ENCODE measurements around the gene RAB3B.
"Not testable (repeated sequence)": the region's sequence is repeated elsewhere in the genome, so short reads cannot be mapped to it uniquely, and the experiment has no call there.

Gene RAB3B, protein sequence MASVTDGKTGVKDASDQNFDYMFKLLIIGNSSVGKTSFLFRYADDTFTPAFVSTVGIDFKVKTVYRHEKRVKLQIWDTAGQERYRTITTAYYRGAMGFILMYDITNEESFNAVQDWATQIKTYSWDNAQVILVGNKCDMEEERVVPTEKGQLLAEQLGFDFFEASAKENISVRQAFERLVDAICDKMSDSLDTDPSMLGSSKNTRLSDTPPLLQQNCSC

GRCh38 chr1:51990478-51990965 is at the start of gene RAB3B:
Gene RAB3B, minus strand, starts transcription at chr1:51990700. Its CDS starts 13,583 bp downstream, at chr1:51977117.
- DNase-seq (ENCODE audit: low spot score): peak; percentile 83

- DNase-seq (ENCODE audit: low spot score): no peak
Observed at GRCh38 chr1:52037909-52038308, 47.4 kb upstream of the RAB3B start.

DNA sequence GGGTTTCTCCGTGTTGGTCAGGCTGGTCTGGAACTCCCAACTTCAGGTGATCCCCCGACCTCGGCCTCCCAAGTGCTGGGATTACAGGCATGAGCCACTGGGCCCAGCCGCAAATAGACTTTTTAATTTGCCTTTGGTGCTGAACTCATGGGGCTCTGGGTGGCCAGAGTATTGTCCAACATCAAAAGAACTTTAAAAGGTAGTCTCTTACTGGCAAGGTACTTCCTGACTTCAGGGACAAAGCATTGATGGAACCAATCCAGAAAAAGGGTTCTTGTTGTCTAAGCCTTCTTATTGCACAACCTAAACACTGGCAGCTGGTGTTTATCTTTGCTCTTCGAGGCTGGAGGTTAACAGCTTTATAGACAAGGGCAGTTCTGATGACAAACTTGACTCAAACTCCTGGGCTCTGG is 46.9 kb upstream of the RAB3B start:
- no peak for DNase-seq (ENCODE audit: low spot score)

DNA sequence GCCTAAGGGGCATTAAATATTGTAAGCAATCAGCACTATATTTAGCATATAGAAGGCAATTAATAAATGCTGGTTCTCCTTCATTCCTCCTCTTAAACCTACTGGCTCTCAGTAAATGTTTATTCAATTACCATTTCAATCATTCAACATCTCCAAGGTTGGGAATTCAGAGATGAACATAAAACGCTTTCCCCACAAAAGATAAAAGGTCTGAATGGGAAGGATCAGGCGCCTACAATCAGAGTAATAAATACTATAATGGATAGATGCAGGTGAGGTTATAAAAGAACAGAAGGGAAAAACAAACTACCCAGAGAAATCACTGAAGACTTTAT is 43.5 kb upstream of the RAB3B start:
- DNase-seq (ENCODE audit: low spot score): no peak

DNA sequence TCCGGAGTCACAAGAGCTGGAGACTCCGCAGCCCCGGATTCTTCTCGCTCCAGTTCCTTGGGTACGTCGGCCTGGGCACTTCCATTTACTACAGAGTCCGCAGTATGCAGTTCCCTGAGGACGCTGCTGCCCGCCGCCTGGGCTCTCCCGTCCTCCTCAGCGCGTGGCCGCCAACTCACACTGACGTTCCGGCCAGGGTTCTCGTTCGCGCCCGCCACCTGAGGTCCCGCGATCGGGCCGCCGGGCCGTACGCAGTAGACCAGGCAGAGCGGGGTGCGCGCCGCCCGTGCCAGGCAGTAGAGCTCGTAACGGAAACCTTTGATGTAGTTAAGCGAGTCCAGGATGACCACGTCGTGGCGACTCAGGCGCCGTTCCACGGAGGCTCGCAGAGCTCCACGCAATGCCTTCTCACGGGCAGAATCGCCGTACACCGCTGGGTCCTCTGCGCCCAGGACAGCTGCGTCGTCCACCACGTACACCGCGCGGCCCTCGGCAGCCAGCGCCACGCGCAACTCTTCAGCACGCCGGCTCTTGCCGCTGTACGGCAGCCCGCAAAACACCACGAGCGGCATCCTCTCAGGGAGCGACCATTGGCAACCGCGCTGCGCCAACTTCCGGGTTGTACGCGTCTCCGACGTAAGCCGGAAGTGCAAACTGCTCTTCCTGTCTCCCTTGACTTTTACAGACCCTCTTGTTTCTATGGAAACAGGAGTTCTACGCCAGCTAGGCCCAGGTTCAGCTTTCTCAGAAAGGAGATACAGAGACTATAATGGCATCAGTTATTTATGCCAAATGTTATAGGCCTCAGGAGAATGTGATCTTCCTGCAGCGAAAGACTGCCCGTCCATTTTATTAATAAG is 42.9 kb upstream of the RAB3B start, which contains the start of gene KTI12:
TSS of gene KTI12 (minus strand) at position 621 of the 860 bp plus-strand sequence. CDS start at position 572, 49 bp downstream.
- peak; percentile 87 for DNase-seq (ENCODE audit: low spot score)

- DNase-seq (ENCODE audit: low spot score): peak; percentile 78
Observed at GRCh38 chr1:52032785-52033131, 42.3 kb upstream of the RAB3B start.

- DNase-seq (ENCODE audit: low spot score): no peak
Observed at GRCh38 chr1:52032124-52032784, 41.8 kb upstream of the RAB3B start.

DNA sequence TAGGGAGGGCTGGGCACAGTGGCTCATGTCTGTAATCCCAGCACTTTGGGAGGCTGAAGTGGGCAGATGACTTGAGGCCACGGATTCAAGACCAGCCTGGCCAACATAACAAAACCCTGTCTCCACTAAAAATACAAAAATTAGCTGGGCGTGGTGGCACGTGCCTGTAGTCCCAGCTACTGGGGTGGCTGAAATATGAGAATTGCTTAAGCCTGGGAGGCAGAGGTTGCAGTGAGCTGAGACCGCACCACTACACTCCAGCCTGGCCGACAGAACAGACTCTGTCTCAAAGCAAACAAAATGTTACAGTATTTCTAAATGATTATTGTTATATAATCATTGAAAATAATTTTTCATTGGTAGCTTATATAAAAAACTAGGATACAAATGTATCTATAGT is 38.3 kb upstream of the RAB3B start:
- DNase-seq (ENCODE audit: low spot score): not testable (repeated sequence)

GRCh38 chr1:52028328-52028727 is 37.8 kb upstream of the RAB3B start:
- DNase-seq (ENCODE audit: low spot score): no peak

GRCh38 chr1:52026278-52026677 is 35.8 kb upstream of the RAB3B start:
- DNase-seq (ENCODE audit: low spot score): no peak

GRCh38 chr1:52022133-52022532 is 31.6 kb upstream of the RAB3B start:
- no peak for DNase-seq (ENCODE audit: low spot score)

DNA sequence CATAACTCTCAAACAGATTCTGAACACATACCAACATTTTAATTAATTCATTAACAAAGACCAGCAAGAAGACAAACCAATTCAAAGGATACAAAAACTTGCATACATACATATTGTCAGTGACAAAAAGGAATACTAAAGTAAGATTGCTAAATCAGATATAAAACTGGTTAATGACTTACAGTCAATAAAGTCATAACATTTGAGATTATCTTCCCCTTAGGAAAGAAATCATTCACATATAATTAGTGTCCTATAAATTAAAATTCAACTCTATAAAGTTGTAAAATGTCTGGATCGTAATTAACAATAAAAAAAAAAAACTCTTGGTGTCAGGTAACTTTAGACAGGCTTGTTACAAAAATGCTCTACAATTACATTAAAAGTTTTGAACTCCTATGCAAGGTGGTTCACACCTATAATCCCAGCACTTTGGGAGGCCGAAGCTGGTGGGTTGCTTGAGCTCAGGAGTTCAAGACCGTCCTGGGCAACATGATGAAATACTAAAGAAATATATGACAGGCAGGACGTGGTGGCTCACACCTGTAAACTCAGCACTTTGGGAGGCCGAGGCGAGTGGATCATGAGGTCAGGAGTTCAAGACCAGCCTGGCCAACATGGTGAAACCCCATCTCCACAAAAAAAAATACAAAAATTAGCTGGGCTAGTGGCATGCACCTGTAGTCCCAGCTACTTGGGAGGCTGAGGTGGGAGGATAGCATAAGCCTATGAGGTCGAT is 17.7 kb upstream of the RAB3B start:
- DNase-seq (ENCODE audit: low spot score): no peak

DNA sequence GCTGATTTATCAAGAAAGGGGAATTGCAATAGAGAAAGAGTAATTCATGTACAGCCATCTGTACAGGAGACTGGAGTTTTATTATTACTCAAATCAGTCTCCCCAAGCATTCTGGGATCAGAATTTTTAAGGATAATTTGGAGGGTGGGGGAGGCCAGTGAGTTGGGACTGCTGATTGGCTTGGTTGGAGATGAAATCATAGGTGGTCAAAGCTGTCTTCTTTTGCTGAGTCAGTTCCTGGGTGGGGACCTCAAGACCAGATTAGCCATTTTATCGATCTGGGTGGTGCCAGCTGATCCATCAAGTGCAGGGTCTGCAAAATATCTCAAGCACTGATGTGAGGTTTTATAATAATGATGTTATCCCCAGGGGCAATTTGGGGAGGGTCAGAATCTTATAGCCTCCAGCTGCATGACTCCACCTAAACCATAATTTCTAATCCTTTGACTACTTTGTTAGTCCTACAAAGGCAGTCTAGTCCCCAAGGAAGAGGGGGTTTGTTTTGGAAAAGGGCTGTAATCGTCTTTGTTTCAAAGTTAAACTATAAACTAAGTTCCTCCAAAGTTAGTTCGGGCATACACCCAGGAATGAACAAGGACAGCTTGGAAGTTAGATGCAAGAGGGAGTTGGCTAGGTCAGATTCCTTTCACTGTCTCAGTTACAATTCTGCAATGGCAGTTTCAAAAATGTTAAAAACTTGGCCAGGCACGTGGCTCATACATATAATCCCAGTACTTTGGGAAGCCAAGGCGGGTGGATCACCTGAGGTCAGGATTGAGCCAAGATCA is 16.9 kb upstream of the RAB3B start:
- no peak for DNase-seq (ENCODE audit: low spot score)

- DNase-seq (ENCODE audit: low spot score): not testable (repeated sequence)
Observed at GRCh38 chr1:52006081-52006553, 15.6 kb upstream of the RAB3B start.

GRCh38 chr1:52005548-52005947 is 15.0 kb upstream of the RAB3B start:
- DNase-seq (ENCODE audit: low spot score): peak; percentile 53

DNA sequence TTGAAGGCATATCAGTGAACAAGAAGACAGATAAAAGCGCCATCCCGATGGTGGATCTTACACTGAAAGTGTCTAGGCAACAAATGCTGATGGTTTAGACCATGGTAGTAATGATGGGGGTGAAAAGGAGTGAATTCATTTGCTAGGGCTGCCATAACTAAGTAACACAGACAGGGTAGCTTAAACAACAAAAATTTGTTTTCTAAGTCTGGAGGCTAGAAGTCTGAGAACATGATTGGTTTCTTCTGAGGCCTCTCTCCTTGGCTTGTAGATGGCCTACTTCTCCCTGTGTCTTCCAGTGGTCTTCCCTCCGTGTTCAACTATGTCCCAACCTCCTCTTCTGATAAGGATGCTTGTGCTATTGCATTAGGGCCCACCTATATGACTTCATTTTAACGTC is 13.4 kb upstream of the RAB3B start:
- no peak for DNase-seq (ENCODE audit: low spot score)

DNA sequence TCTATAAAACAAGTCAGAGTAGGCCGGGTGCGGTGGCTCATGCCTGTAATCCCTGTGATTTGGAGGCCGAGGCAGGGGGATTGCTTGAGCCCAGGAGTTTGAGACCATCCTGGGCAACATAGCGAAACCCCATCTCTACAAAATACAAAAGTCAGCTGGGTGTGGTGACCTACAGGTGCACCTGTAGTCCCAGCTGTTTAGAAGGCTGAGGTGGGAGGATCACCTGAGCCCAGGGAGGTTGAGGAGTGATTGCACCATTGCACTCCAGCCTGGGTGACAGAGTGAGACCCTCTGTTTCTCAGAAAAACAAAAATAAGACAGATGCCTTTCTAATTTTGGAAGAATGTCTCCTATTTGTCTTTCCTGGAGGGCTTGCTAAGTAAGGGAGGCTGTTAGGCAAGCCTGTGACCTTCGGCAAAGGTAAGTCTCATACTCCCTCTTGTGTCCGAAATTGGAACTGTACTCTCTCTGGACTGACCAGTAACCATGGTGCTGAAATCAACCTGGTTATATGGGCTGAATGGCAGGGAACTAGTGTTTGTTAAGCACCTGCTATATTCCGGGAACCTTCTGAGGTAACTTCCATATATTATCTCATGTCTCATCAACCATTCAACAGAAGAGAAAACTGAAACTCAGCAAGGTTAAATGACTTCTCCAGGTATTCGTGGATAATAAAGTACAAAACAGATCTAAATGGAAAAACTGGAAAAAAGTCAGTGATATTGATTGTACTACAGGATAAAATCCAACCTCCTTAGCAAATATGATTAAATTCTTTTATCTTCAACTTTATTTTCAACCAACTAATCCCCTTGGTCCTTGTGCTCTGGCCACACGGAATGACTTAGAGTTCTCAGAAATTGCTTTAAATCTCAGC is 11.8 kb upstream of the RAB3B start:
- peak; percentile 84 for DNase-seq (ENCODE audit: low spot score)

- DNase-seq (ENCODE audit: low spot score): no peak
Observed at GRCh38 chr1:51998701-51999100, 8.2 kb upstream of the RAB3B start.

DNA sequence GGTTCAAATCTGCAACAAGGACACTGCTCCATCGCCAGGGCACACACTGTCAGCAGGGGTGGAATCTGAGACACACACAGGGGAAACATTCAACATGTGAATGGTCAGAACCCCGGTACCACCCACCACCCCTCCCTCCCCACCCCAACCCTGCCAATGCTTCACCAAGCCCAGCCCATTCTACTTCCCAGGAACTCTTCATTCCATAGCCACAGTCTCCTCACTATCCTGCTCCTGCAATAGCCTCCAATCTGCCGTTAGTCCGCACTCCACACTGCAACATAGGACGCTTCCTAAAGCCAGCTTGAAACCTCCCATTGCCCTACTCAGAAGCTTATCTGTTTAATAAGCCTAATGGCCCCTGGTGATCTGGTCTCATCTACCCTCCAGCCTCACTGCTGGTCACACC is 7.5 kb upstream of the RAB3B start:
- DNase-seq (ENCODE audit: low spot score): no peak
